Hematopoietic multipotent progenitor cell treated with erythropoietin and hydrocortisone succinate and interleukin-3 and kit ligand, for 15 days (in vitro differentiated cells): Measurements from ENCODE around the gene HDAC11.

Experiments
- DNase-seq: peaks from one replicate; pipeline ENCODE4 v3.0.0-alpha.2; 2015; ENCODE audit warnings: low spot score

HDAC11 gene

DNA sequence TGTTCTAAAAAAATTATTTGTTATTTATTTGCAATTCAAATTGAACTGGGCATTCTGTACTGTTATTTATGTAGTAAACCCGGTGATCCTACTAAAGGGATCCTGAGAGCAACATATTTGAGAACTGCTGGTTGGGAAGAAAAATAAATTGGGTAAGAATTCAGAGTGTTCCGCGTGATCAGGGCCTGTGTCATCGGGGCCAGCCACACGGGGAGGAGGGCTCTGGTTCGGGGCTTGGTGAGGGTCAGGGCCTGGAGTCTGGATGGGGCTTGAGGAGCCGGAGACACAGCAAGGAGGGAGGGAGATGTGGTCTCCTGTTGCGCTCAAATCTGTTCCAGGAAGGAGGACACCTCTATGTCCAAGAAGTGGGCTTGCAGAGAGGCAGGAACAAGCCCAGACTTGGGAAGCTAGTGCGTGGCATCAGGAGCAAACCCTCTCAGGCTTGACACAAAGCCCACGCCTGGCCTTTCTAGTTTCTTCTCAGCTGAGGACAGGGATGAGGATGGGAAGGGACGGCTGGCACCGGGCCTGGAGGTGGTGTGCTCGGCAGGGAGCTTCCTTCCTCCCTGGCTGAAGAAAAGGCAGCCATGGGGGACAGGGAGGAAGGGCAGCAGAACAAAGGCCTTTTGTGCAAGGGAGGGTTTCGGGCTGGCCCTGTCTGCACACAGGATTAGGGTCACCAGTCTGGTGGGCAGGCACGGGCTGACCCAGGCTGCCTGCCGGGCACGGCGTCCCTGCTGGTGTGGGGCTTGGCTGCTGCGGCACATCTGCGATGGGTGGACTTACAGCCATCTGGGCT is 45.9 kb downstream of the HDAC11 start:
- DNase-seq, result no peak

DNA sequence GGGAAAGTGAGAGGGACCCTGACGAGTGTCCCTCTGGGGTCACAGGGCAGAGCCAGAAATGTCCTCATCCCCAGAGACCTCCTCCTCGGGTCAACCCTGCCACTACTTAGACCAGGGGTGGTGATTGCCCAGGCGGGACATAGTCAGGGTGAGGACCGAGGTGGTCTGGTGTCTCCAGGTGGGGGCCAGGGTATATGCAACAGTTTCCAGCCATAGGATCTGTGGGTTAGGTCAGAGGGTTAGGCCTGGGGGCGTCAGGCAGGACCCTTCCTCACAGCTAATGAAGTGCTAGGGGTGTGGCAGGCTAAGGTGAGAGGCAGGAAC is 46.5 kb downstream of the HDAC11 start:
- DNase-seq, result no peak

GRCh38 chr3:13528217-13528867 is 48.2 kb downstream of the HDAC11 start:
- no peak for DNase-seq

DNA sequence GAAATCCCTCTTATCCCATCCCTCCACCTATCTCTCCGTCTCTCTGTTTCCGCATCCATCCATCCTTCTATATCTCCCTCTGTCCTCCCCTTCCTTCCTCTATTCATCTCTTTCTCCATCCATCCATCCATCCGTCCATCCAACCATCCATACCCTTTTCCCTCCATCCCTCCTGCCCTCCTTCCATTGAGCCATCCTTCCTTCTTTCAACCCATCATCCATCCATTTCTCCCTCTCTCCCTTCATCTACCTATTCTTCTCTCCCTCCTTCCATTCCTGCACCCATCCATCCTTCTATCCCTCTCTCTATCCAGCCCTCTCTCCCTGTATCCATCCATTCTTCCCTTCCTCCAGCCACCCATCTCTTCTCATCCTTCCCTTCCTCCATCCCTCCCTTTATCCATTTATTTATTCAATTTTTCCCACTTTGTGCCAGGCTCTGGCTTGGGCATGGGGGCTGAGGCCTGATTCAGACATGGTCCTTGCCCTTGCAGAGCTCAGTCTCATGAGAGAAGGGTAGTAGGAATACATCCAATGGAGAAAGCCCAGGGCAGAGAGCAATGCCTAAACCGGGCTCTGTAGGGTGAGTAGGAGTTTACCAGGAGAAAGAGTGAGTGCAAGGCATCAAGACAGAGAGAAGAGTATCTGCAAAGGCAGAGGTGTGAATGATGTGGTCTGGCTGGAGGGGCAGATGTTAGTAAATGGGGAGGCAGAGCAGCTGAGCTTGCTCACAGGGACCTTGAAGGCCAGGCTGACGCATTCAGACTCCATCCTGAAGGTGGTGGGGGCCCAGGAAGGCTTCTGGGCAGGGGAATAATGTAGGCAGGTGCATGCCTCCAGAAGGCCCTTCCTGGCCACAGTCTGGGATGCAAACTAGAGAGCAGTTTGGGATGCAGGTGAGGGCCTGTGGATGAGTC is 49.3 kb downstream of the HDAC11 start:
- no peak for DNase-seq

DNA sequence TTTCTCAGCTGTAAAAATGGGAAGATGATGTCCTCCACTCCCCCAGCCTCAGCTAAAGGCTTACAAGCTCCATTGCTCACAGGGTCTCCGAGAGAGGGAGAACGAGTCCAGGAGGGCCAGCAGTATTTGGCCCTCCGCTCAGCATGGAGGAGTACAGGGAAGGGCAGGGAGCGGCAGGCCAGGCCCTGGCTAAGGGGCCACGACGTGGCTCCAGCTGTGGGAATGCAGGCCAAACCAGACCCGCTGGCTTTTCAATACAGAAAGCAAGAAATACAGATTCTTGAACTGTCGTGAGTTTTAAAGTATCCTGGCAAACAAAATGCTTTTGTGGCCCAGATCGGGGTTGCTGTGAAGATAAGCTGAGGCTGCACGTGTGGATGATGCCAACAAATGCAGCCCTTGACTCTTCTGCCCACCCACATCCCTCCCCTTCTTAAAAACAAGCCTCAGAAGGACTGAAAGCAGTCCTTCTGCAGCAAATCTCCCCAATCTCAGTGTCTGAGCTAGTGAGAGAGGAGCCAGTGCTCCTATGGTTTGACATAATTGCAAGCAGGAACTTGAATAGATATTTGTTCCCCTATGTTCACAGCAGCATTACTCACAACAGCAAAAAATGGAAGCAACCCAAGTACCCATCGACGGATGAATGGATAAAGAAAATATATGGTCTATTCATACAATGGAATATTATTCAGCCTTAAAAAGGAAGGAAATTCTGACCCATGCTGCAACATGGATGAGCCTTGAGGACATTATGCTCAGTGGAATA is 50.3 kb downstream of the HDAC11 start:
- DNase-seq, result no peak

DNA sequence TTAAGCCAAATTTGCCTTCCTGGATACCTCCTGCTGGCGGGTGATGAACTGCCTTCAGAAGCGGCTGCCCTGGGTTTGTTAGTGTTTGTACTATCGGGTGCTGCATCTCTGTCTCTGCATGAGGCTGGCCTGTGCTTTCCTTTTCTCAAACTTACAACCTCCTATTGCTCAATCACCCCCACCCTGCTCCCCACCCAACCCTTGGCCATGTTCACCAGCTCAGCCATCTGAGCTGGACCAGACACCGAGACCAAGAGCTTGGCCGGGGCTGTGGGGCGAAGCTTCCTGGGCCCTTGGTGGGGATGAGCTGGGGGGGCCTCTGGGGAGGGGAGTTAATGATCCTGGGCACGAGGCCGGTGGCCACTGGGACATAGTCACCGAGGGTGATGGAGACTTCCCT is 52.0 kb downstream of the HDAC11 start:
- DNase-seq, result no peak

DNA sequence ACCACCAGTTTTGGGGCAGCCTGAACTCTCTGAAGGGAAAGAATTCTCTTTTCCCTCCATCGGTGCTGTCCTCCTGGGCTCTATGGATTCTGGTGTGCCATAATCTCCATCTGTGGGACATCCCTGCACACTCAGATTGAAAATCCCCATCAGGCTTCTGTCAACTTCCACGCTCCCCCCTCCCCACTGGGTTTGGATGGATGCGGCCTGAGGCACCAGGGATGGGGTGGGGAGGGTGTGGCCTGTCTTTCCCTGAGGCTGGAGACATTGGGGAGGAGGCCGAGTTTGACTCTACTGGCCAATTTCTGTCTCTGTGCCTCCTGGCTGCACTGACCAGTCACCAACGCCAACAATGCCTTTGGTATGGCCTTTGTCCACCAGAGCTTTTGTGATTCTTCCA is 52.5 kb downstream of the HDAC11 start:
- DNase-seq, result no peak

- DNase-seq, result no peak
Measured at GRCh38 chr3:13533885-13534301, 53.8 kb downstream of the HDAC11 start.

GRCh38 chr3:13535526-13535875 is 55.4 kb downstream of the HDAC11 start:
- DNase-seq, result no peak

GRCh38 chr3:13535905-13536304 is 55.8 kb downstream of the HDAC11 start:
- no peak for DNase-seq

DNA sequence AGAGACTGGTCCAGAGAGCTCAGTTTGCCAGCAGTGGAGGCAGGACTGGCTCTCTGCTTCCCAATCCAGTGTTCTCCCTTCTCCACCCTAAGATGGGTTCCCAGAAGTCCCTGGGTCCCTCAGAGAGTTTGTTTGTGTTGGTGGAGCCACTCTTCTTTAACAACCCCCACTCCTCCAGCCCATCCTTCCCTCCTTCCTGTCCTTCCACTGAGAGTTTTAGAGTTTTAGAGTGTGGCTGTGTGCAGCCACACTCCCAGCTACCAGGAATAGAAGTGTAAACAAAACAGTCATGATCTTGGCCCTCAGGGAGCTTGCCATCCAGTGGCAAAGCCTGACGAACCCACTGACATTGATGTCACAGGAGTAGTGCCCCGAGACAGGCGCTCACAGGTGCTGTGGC is 56.3 kb downstream of the HDAC11 start:
- no peak for DNase-seq

DNA sequence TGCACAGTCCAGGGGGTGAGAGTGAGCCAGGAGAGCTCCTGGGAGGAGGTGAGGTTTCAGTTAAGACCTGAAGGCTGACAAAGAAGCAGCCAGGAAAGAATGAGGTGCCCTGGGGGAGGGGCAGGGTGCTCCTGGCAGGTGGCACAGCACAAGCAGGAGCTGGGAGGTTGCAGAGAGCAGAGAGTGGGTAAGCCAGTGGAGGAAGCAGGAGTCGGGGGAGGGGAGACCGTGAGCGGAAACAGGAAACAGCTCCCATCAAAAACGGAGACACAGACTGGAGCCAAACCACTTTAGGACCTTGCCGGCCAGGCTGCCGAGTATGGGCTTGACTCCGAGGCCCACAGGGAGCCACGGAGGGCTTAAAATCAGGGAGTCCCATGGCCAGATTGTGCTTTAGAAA is 56.7 kb downstream of the HDAC11 start:
- DNase-seq, result no peak

- no peak for DNase-seq
Measured at GRCh38 chr3:13537244-13537908, 57.3 kb downstream of the HDAC11 start.

DNA sequence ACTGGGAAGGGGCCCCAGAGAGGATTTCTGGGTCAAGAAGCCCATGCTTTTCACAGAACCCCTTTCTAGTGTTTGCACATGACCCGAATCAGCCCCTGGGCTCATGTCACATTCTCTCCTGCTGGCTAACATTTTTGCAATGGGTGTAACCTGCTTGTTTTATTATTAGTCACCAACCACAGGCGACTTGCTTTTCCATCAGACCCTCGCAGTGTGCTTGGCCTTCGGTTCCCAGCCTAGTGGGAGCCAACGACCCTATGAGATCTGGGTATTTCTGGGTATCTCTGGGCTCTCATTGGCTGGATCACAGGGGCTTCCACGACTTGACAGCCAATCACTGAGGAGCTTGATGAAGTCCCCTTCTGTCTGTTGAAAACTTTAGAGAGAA is 57.8 kb downstream of the HDAC11 start:
- no peak for DNase-seq

DNA sequence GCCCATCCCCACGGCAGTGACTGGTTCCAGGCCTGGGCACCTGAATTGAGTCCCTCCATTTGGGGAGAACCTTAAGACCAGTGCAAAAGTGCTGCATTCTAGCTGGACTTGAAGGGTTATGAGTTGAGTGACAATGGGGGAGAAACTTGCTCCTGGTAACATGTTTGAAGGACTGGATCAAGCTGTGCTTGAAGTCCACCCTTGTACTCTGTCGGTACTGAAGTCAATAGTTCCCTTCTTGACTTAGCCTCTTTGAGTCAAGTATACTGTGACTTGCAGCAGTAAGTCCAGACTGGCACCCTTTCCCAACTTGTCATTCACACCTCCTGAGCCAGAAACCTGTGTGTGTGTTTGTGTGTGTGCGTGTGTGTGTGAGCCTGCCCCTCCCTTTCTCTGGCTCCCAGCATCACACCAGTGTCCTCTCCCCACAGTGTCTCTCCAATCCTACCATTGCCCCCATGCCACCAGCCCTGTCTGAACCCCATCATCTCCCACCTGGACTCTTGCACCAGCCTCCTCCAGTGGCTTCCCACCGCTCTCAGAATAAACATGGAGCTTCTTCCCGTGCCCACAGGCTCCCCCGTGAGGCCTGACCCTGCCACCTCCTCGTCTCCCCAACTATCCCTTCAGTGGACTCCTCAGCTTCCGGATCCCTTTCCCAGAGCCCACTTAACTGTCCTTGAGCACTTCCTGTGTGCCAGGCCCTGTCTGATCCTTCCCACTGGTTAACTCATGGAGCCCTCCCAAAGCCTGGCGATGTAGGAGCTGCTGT is 58.6 kb downstream of the HDAC11 start:
- no peak for DNase-seq

DNA sequence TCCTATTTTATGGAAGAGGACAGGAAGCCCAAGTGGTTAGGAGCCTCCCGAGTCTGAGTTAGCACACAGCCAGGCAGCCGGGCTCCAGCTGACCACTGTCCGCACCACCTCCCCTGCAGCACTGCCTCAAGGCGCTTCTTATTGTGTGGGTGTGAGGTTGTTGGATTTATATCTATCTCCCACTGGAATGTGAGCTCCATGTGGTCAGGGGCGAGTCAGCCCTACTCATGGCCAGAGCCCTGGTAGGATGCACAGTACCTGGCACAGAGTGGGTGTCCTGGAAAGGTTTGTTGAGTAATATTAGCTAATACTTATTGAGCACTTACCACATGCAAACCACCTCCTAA is 59.2 kb downstream of the HDAC11 start:
- no peak for DNase-seq

DNA sequence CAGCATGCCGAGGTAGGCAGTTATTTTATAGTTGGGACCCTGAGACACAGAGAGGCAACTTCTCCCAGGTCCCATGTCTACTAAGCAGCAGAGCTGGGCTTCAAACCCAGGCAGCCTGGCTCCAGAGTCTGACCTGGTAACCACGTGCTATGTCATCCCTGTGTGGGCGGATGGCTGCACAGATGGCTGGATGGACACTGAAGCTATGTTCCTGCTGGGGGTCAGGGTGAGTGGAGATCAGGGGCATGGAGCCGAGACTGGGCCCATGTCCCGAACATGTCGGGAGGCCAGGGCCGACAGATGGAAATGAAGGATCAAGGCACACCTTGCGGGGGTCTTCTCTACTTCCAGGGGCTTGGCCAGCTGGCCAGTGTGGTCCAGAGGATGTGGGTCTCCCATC is 59.6 kb downstream of the HDAC11 start:
- no peak for DNase-seq

DNA sequence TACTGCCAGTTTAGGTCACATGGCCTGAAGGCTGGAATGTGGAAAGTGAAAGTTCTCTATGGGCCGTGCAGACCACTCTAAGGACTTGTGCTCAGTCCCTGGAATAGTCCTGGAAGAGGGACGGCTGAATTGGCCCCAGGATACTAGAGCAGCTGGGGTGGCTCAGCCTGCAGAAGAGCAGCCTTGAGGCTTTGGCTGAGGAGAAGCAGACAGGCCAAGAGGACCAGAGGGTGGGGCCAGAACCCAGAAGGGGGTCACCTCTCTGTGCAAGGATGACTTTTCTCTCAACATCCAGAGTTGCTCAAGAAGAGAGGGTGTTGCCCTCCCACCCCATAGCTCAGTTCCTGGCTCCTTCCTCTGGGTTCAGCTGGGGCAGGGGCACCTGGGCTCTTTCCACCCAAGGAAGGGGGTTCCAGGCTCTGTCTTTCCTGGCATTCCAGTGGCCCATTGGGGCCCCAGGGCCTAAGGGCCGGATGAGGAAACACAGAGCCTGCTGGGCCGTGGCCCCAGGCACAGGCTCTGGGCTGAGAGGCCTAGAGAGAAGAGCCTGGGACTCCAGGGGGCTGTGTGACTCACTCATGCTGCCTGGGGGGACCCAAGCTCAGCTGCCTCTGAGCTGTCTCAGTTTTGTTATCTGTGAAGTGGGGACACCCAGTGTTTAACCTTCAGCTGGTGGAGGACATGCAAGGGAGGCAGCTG is 60.3 kb downstream of the HDAC11 start:
- no peak for DNase-seq

GRCh38 chr3:13541691-13542090 is 61.6 kb downstream of the HDAC11 start:
- DNase-seq, result no peak

- no peak for DNase-seq
Measured at GRCh38 chr3:13542142-13542541, 62.0 kb downstream of the HDAC11 start.
